ENCODE results near the gene MND1.
"Not testable (repeated sequence)": the region's sequence is repeated elsewhere in the genome, so short reads cannot be mapped to it uniquely, and the experiment has no call there.

Gene MND1

DNA sequence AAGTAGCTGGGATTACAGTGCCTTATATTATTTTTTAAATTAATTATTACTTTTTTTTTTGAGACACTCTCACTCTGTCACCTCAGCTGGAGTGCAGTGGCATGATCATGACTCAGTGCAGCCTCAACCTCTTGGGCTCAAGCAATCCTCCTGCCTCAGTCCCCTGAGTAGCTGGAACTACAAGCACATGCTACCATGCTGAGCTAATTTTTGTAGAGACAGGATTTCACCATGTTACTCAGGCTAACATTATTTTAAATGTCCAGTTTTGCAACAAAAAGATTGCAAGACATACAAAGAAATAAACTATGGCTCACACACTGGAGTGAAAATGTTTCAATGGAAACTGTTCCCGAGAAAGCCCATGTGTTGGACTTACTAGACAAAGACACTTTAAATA, 59.2 kb downstream of the MND1 start:
- no peak for DNase-seq (ENCODE audit: low spot score)

DNA sequence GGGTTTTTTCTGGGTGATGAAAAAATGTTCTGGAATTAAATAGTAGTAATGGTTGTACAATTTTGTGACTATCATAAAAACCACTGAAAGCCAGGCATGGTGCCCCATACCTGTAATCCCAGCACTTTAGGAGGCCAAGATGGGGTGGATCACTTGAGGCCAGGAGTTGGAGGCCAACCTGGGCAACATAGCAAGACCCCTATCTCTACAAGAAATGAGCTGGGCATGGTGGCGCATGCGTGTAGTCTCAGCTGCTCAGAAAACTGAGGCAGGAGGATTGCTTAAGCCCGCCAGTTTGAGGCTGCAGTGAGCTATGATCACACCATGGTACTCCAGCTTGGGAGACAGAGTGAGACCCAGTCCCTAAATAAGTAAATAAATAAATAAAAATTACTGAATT, 63.4 kb downstream of the MND1 start:
- no peak for DNase-seq (ENCODE audit: low spot score)

DNA sequence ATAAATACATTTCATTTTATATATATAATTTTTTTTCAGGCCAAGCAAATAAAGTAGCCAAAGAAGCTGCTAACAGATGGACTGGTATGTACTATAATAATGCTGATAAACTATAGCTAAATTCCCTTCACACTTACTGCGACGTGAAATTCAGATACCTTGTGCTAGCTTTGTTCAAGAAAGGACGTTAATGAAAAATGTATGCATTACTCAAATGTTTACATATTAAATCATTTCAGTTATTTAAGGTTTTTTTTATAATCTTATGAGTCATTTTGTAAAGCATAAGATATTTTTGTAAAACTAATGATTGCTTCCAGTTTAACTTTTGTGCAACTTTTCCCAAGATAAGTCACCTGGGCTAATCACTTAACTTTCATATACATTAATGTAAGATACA, 64.4 kb downstream of the MND1 start:
- DNase-seq (ENCODE audit: low spot score) = no peak

DNA sequence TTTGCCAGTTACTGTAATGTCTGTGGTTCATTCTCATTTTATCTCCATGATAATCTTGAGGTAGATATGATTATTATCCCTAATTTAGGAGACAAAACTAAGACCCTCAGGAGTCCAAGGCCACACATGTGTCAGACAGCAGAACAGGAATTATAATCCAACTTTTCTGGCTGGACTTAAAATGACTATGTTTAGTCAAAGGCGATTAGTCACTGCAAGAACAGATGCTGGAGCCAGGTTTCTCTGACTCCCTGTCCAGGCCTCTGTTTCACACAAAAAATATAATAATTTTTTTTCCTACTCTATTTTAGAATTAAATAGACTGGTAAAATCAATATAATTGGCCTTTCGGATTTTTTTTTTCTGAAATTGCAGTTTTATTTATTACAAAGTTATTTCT, 64.9 kb downstream of the MND1 start:
- DNase-seq (ENCODE audit: low spot score) = peak; percentile 80

DNA sequence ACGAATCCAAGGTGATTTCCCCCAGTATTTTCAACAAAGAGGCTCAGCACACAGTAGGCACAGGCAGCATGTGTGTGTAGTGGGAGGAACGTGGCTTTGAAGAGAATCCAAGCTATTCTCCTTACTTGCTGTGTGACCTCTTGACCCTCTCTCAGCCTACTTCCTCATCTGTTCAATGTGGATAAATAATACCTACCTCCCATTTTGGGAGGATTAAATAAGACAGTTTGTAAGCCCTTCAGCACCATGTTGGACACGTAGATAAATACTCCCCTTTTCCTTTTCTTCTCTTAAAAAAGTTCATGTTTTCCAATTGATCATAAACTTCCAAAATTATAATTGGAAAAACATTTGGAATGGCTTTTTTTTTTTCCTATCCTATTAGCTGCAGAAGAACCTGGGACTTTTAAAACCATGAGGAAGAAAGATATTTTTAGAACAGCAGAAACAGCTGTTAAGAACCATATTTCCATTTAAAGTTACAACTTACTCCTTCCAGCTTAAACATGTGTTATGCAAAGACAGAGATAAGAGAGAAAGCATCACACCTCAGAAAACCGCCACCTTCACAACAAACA, 65.5 kb downstream of the MND1 start:
- DNase-seq (ENCODE audit: low spot score) = no peak

DNA sequence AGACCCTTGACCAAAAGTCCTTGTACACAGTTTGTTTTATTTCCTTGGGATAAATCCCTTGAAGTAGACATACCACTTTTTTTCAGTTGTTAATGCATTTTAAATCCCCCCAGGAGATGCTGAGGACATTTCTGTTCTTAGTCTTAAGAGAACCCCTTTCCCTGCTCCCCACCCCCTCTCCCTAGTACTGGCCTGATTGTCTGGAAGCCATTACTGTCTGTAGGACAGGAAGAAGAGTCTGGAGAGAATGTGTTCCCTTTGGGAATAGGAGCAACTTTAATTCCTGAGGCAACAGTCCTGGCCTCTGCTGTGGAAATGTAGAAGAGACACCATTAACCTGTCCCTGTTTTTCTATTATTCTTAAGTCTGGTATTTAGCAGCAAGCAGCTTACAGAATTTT, 69.4 kb downstream of the MND1 start:
- no peak for DNase-seq (ENCODE audit: low spot score)

DNA sequence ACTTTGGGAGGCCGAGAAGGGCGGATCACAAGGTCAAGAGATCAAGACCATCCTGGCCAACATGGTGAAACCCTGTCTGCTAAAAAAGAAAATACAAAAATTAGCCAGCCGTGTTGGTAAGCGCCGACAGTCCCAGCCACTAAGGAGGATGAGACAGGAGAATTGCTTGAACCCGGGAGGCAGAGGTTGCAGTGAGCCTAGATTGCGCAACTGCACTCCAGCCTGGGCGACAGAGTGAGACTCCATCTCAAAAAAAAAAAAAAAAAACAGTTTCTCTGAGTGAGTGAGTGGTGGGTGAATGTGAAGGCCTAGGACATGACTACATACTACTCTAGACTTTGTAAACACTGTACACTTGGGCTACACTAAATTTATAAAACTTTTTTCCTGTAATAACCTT, 72.0 kb downstream of the MND1 start:
- not testable (repeated sequence) for DNase-seq (ENCODE audit: low spot score)

DNA sequence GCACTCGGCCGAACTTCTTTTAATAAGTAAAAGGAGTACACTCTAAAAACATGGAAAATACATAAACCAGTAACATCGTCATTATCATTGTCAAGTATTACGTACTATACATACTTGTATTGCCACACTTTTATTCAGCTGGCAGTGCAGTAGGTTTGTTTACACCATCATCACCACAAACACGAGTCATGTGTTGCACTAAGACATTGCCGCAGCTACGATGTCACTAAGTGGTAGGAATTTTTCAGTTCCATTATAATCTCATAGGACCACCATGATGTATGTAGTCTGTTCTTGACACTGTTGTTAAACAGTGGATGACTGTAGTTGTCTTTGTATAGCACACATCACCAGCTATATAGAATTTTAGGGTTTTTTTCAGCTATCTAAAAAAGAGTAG, 73.6 kb downstream of the MND1 start:
- DNase-seq (ENCODE audit: low spot score) = no peak

DNA sequence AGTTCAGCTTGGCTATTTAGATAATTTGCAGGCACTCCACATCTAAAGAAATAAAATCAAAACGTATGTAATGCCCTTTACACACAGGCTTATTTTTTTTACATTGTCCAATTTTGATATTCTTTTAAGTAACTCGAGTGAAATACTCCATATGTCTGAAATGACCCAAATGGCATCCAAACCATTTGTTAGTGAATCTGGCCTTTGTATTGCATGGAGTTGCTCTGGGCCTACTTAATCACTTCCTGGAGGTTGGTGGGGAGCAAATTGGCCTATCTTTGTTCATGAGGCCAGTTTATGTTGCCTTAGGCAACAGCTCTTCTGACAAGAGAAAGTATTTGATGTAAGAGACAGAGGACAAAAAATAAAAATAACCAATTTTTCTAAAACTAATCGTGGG, 74.1 kb downstream of the MND1 start:
- DNase-seq (ENCODE audit: low spot score) = no peak

DNA sequence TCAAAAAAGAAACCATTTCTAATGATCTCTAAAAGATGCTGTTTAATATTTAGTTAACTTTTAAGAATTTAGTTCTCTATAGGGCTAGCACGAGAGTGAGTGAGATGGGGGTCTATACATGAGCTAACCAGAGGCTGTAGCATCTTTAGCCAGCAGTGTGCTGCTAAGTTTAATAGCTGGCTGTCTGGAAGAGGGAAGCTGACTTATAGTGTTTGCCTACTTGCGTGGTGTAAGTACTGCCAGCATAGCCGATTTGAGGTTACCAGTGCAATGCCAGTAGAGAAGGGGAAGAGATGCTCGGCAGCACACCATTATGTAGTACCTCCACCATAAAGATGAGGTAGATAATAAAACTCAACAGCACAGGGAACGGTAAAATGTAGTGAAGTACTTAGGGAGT, 74.5 kb downstream of the MND1 start:
- DNase-seq (ENCODE audit: low spot score) = no peak

DNA sequence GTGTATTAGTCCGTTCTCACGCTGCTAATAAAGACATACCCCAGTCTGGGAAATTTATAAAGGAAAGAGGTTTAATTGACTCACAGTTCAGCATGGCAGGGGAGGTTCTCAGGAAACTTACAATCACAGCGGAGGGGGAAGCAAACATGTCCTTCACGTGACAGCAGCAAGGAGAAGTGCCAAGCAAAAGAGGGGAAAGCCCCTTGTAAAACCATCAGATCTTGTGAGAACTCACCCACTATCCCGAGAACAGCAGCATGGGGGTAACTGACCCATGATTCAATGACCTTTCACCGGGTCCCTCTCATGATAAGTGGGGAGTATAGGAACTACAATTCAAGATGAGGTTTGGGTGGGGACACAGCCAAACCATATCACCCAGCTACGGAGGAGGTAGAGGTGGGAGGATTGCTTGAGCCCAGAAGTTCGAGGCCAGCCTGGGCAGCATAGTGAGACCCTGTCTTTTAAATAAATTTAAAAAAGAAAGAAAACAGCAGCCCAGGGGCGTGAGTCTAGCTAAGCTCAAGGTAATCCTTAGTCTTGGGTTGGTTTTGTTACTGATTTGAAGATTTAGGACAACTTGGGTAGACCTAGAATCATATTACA, 75.3 kb downstream of the MND1 start:
- DNase-seq (ENCODE audit: low spot score) = no peak

DNA sequence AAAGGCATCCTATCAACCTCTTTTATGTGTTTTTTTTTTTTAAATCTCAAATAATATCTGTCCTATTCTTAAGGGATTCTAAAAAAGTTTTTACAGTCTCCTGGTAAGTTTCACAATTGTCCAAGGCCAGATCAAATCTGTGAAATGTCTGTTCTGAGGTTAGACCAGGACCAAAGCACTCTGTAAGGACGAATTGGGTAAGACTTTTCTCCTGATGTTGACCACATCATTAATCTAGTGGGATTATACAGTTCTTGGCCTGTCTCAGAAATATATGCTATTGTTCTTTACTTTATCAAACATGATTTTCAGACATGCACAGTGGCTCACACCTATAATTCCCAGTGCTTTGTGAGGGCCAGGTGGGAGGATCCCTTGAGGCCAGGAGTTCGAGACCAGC, 75.9 kb downstream of the MND1 start:
- no peak for DNase-seq (ENCODE audit: low spot score)

DNA sequence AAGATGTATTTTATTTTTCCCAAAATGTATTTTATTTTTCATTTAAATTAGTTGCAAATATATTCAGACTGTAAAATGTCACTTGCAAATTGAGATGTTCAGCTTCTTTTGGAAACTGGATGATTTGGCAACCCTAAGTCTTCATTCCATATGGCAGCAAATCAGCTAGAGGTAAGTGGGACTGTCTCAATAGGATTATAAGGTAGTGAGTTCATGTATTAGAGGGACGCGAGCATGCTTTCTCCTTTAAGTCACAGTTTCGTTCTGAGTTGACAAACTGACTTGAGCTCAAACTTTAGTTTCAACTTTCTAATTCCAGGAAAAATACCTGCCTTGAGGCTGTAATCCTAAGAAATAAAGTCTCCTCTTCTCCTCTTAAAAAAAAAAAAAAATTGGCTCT, 77.5 kb downstream of the MND1 start:
- no peak for DNase-seq (ENCODE audit: low spot score)

DNA sequence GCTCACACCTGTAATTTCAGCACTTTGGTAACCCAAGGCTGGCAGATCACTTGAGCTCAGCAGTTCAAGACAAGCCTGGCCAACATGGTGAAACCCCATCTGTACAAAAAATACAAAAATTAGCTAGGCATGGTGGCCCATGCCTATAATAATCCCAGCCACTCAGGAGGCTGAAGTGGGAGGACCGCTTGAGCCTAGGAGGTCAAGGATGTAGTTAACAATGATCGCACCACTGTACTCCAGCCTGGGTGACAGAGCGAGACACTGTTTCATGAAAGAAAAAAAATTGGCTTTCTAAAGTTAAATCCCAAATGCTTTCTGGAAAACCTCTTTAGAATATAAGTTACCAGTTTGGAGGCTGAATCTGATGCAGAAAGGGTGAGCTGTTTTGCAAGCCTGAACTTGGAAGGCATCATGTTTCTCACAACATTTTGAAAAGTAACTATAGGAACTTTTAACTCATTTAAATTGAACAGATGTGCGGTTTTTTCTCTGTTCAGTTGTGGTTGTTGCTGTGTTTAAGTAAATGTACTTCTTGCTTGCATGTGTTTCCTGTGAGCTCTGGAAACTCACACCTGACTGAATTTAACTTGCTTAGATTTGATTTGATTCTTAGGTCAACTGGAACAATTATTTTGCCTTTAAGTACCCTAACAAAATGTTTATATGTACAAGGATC, 81.9 kb downstream of the MND1 start:
- DNase-seq (ENCODE audit: low spot score) = no peak

DNA sequence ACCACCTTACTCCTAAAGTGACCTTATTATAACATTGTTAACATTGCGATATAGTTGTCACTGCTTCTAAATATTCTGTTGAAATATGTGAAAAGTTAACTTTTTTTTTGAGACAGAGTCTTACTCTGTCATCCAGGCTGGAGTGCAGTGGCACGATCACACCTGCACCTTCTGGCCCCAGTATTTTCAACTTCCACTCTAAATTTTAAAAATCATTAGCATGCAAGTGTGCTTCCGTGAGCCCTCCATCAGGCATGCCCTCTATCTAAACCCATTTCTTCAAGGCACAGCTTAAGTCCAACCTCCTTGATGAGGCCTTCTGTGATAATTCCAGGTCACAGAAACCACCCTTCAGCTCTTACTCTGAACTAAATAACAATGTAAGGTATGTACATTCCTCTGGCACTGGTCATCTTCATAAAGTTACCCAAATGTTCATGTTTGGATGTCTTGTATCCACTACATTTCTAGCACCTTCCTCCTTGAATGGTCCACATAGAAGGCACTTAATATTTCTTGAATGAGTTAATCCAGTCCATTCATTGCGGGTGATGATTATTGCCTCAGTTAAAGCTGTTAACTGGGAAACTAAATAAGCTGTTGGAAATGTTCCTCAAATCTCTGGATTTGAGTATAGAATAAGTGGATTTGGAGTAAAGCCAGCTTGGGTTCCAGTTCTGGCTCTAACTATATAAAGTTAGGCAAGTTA, 83.0 kb downstream of the MND1 start:
- no peak for DNase-seq (ENCODE audit: low spot score)

DNA sequence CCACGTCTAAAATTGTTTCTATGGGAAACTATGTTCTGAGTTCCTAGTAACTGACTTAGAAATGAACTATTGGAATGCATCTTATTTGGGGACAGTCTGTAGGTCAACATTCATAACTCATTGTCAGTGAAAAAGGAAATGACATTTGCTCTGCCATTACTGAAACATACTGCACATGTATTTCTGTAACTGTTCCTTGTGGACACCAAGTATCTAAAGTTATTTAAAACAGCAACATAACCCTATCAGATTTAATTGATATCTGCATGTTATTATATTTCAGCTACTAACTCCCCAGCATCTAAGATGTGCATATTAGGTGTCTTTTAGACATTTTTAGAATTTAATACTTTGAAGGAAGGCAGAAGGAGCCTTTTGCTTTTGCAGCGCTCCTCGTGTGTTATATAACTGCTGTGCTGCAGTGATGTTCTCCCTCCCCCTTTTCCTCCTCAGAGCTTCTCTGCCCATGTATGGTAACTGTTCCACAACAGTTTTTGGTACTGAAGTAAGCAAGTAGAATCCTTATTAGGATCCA, 84.5 kb downstream of the MND1 start:
- peak; percentile 46 for DNase-seq (ENCODE audit: low spot score)

DNA sequence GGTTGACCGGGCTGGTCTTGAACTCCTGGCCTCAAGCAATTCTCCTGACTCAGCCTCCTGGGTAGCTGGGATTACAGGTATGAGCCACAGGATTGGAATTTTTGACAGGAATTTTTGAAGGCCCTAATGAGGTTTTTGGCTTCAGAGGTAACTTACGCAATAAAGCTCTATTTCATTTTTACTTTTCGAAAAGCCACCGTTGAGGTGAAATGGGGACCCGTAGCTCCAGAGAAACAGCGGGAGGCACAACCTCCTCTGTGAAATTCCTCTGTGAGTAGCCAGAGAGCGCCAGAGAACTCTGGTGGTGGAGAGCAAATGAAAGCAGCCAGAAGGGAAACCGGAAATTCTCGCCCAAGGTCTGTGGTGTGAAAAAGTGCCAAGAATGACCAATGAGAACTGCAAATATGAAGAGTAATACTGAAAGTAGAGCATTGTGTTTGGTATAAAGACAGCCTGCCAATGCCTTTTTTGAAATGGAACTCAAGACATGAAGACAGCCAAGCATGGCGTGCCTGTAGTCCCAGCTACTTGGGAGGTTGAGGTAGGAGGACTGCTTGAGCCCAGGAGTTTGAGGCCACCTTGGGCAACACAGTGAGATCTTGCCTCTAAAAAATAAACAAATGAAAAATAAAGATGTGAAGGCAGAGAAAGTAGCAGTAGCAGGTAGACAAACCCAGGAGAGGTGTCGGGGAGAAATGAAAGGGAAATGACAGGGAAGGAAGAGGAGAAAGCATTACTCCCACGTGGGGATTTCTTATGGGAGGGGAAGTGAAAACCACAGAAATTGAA, 88.7 kb downstream of the MND1 start:
- peak; percentile 80 for DNase-seq (ENCODE audit: low spot score)

DNA sequence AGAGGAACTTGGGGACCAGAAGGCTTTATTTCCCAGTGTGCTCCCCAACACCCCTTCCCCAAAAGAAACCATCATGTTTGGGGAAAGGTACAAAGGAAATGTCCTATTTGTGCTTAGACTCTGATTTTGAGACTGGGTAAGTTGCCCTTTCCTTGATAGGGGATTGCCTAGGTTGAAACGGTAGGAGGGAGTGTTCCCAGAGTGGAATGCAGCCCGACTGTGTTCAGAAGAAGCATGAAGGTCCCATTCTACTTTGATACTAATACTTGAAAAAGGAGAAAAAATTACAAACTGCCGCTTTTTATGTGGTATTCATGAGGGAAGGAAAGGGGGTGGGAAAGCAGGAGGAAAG, 89.2 kb downstream of the MND1 start:
- no peak for DNase-seq (ENCODE audit: low spot score)

DNA sequence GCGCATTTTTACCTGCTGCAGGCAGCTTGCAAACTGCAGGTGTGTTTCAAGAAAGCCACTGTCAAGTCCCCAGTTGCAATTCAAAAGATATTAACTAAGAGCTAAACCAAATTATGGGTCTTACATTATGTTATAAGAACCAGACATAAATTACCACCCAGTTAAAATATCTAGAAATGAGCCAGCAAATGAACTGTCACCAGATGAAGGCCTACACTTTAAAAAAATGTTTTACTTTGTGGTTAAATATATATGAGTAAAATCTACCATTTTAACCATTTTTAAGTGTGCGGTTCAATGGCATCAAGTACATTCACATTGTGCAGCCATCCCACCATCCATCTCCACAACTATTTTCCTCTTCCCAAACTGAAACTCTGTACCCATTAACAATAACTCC, 89.7 kb downstream of the MND1 start:
- no peak for DNase-seq (ENCODE audit: low spot score)

DNA sequence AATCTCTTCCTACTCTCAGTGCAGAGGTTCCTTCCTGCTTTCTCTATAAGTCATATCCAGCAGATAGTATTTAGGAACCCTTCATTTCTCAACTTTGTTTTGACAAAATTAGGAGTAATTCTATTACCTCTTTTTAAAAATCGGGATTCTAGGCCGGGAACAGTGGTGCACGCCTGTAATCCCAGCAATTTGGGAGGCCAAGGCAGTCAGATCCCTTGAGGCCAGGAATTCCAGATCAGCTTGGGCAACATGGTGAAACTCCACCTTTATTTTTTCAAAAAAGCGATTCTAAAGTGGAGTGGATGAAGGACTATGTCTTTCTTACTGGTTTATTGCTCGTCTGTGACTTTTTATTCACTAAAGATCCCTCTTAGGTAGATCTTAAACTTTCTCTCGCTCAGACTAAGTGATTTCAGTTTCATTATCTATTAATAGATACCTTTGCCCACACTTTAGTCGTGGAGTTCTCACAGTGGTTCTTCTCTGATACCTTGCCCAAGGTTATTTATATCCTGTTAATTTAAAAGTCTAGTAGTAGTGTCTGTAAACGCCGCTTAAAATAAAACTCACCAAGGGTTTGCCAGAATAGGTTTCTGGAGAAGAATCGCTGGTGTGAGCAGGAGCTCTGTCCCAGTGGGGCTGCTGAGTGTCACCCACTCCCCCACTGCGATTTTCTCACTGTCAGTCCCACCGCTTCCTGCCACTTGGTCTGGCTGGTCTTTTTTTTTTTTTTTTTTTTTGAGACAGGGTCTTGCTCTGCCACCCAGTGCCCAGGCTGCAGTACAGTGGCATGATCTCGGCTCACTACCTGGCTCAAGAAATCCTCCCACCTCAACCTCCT, 94.6 kb downstream of the MND1 start:
- no peak for DNase-seq (ENCODE audit: low spot score)

DNA sequence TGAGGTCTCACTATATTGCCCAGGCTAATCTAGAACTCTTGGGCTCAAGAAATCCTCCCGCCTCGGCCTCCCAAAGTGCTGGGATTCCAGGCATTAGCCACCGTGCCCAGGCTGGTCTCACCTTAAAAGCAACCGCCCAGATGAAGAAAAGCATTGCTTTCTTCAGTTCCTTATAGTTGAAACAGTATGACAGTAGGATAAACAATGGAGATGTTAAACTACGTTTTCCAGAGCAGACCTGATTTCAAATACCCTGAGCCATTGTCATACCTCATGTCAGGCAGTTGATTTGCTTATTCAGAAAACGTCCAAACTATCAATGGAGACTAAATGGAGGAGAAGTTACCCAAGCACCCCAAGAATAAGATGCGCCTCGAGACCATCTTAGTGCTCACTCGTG, 95.3 kb downstream of the MND1 start:
- no peak for DNase-seq (ENCODE audit: low spot score)
